HEK293T (cell line): ENCODE data around the gene CDC42SE2.
"Not testable (repeated sequence)": the region's sequence is repeated elsewhere in the genome, so short reads cannot be mapped to it uniquely, and the experiment has no call there.

Experiments
- CTCF ChIA-PET: fragments of 350-600 bp; formaldehyde crosslinking; extraction: SDS; loops from one replicate; lab custom pipeline; 2021; ENCODE audit warnings: antibody characterized with exemption, inconsistent platforms; lab: Yijun Ruan, JAX
- POLR2A ChIA-PET: fragments of 350-600 bp; formaldehyde crosslinking; extraction: SDS; loops from one replicate; lab custom pipeline; 2020; ENCODE audit warnings: antibody characterized with exemption, inconsistent platforms; lab: Yijun Ruan, JAX
- DNase-seq: peaks from one replicate; pipeline ENCODE4 v3.0.0; 2012; ENCODE audit warnings: mixed read lengths; ENCODE audit errors: extremely low spot score
- ARNT ChIP-seq: fragments of 450-650 bp; IDR thresholded peaks from 2 replicates; pipeline ENCODE4 v1.6.1; 2017; ENCODE audit warnings: mild to moderate bottlenecking
- BHLHE40 ChIP-seq: fragments of 450-650 bp; IDR thresholded peaks from 2 replicates; pipeline ENCODE4 v1.6.1; 2016; ENCODE audit warnings: mild to moderate bottlenecking, moderate library complexity, borderline replicate concordance
- CTBP1 ChIP-seq: fragments of 450-650 bp; IDR thresholded peaks from 2 replicates; pipeline ENCODE4 v1.6.1; 2016; ENCODE audit warnings: borderline replicate concordance
- ELF4 ChIP-seq: fragments of 450-650 bp; IDR thresholded peaks from 2 replicates; pipeline ENCODE4 v1.6.1; 2017; ENCODE audit warnings: antibody characterized with exemption
- FOXA1 ChIP-seq: fragments of 450-650 bp; IDR thresholded peaks from 2 replicates; pipeline ENCODE4 v1.6.1; 2016; ENCODE audit warnings: mild to moderate bottlenecking
- FOXK2 ChIP-seq: fragments of 450-650 bp; IDR thresholded peaks from 2 replicates; pipeline ENCODE4 v1.6.1; 2016; ENCODE audit warnings: mild to moderate bottlenecking
- FOXM1 ChIP-seq: fragments of 450-650 bp; IDR thresholded peaks from 2 replicates; pipeline ENCODE4 v1.6.1; 2017; ENCODE audit warnings: mild to moderate bottlenecking, borderline replicate concordance
- HDGF ChIP-seq: fragments of 450-650 bp; IDR thresholded peaks from 2 replicates; pipeline ENCODE4 v1.6.1; 2017; ENCODE audit warnings: antibody characterized with exemption, borderline replicate concordance
- L3MBTL2 ChIP-seq: fragments of 450-650 bp; conservative IDR thresholded peaks from 2 replicates; pipeline ENCODE4 v1.6.1; 2016; ENCODE audit warnings: mild to moderate bottlenecking
- LEF1 ChIP-seq: fragments of 450-650 bp; IDR thresholded peaks from 2 replicates; pipeline ENCODE4 v1.6.1; 2017; ENCODE audit warnings: mild to moderate bottlenecking, borderline replicate concordance
- NFRKB ChIP-seq: fragments of 450-650 bp; IDR thresholded peaks from 2 replicates; pipeline ENCODE4 v1.6.1; 2016; ENCODE audit warnings: mild to moderate bottlenecking, moderate library complexity
- PKNOX1 ChIP-seq: fragments of 450-650 bp; IDR thresholded peaks from 2 replicates; pipeline ENCODE4 v1.6.1; 2016
- SP1 ChIP-seq: fragments of 450-650 bp; IDR thresholded peaks from 2 replicates; pipeline ENCODE4 v1.6.1; 2017
- SUZ12 ChIP-seq: fragments of 450-650 bp; IDR thresholded peaks from 2 replicates; pipeline ENCODE4 v1.6.1; 2016; ENCODE audit warnings: mild to moderate bottlenecking
- TARDBP ChIP-seq: fragments of 450-650 bp; IDR thresholded peaks from 2 replicates; pipeline ENCODE4 v1.6.1; 2016
- ZNF384 ChIP-seq: fragments of 450-650 bp; IDR thresholded peaks from 2 replicates; pipeline ENCODE4 v1.6.1; 2016

Gene CDC42SE2

GRCh38 chr5:131242728-131243255 lies 21.1 kb upstream of the CDC42SE2 start:
- POLR2A ChIA-PET = no interaction called here

GRCh38 chr5:131245312-131245711 lies 18.5 kb upstream of the CDC42SE2 start:
- DNase-seq = no peak
- ChIA-PET CTCF (no interaction called here), POLR2A (no interaction called here)
- TF ChIP-seq ELF4 = no peak
- no peak for TF ChIP-seq FOXM1
- no peak for TF ChIP-seq ZNF384
- no peak for TF ChIP-seq PKNOX1
- TF ChIP-seq LEF1 = no peak
- TF ChIP-seq ARNT = no peak
- TF ChIP-seq HDGF = no peak
- TF ChIP-seq NFRKB = no peak
- TF ChIP-seq CTBP1 = no peak
- TF ChIP-seq SUZ12 = no peak
- no peak for TF ChIP-seq SP1
- no peak for TF ChIP-seq L3MBTL2
- no peak for TF ChIP-seq FOXA1
- TF ChIP-seq FOXK2 = no peak

More at GRCh38 chr5:131242728-131243255, 21.1 kb upstream of the CDC42SE2 start:
- TF ChIP-seq SP1 (no peak), FOXA1 (no peak), PKNOX1 (no peak), ZNF384 (no peak), FOXK2 (no peak)
- no peak for DNase-seq
- CTCF ChIA-PET = no interaction called here

- DNase-seq = no peak
- POLR2A ChIA-PET = no interaction called here
- TF ChIP-seq FOXK2 = no peak
- TF ChIP-seq CTBP1 = no peak
- TF ChIP-seq L3MBTL2 = no peak
- TF ChIP-seq TARDBP = no peak
- no peak for TF ChIP-seq ARNT
- no peak for TF ChIP-seq SP1
- TF ChIP-seq NFRKB = no peak
- no peak for TF ChIP-seq SUZ12
- no peak for TF ChIP-seq ELF4
- TF ChIP-seq LEF1 = no peak
- TF ChIP-seq HDGF = no peak
- CTCF ChIA-PET = interaction anchor here (0.6 kb wide), 1 partner anchor 9 kb away, joined by 3 read pairs; no protein-coding TSS in a partner anchor
Measured at GRCh38 chr5:131245948-131246347, 17.9 kb upstream of the CDC42SE2 start.

GRCh38 chr5:131246504-131246903 lies 17.3 kb upstream of the CDC42SE2 start:
- POLR2A ChIA-PET = no interaction called here

GRCh38 chr5:131250751-131251475 lies 12.9 kb upstream of the CDC42SE2 start:
- ChIA-PET POLR2A (interaction anchor here (1.2 kb wide), 1 partner anchor 13 kb away, joined by 3 read pairs; the partner anchor contains the start of gene CDC42SE2), CTCF (no interaction called here)
- TF ChIP-seq NFRKB = no peak
- no peak for TF ChIP-seq TARDBP
- no peak for DNase-seq

More at GRCh38 chr5:131246504-131246903, 17.3 kb upstream of the CDC42SE2 start:
- DNase-seq = no peak
- TF ChIP-seq SP1 (no peak), BHLHE40 (no peak), ELF4 (no peak), SUZ12 (no peak), LEF1 (no peak)
- CTCF ChIA-PET = interaction anchor here (0.6 kb wide), 1 partner anchor 9 kb away, joined by 3 read pairs; no protein-coding TSS in a partner anchor

- no peak for DNase-seq
- no peak for TF ChIP-seq FOXA1
- no peak for TF ChIP-seq NFRKB
- no peak for TF ChIP-seq FOXK2
- no peak for TF ChIP-seq L3MBTL2
- TF ChIP-seq ZNF384 = no peak
- no peak for TF ChIP-seq BHLHE40
- no peak for TF ChIP-seq LEF1
- no peak for TF ChIP-seq SP1
- TF ChIP-seq HDGF = no peak
- TF ChIP-seq ELF4 = no peak
- no peak for TF ChIP-seq TARDBP
- TF ChIP-seq FOXM1 = no peak
- TF ChIP-seq ARNT = no peak
- no peak for TF ChIP-seq CTBP1
- TF ChIP-seq SUZ12 = no peak
- TF ChIP-seq PKNOX1 = no peak
- ChIA-PET CTCF (no interaction called here), POLR2A (no interaction called here)
Measured at GRCh38 chr5:131252824-131253171, 11.1 kb upstream of the CDC42SE2 start.

GRCh38 chr5:131254025-131254424 lies 9.8 kb upstream of the CDC42SE2 start:
- CTCF ChIA-PET, POLR2A ChIA-PET, DNase-seq: not testable (repeated sequence)
